Activated CD8-positive, alpha-beta T cell treated with anti-CD3 and anti-CD28 coated beads, Interleukin-2, amount 10 ng/mL, durations not matched to agents 7 days and 5 days (primary cell): Measurements from ENCODE around the gene CSF3. TPM values are rescaled to one million over a fixed set of nuclear protein-coding genes. Genes with fewer than 3 reads are reported as not detected.

Experiments used
- ATAC-seq: fragments of 150-1000 bp; cut with Tn5 transposase; one replicate; pipeline ENCODE4 v1.10.0; 2021; ENCODE audit warnings: moderate library complexity
- CTCF ChIA-PET: fragments of 350-600 bp; sonication (Branson Sonifier 250); formaldehyde crosslinking; loops from one replicate; lab custom pipeline; 2021; ENCODE audit warnings: antibody characterized with exemption; lab: Charles Lee
- POLR2A ChIA-PET: fragments of 350-600 bp; sonication (Branson Sonifier 250); formaldehyde crosslinking; loops from one replicate; lab custom pipeline; 2021; ENCODE audit warnings: antibody characterized with exemption; lab: Charles Lee
- DNase-seq: peaks from one replicate; pipeline ENCODE4 v3.0.0-alpha.2; 2020
- H3K27ac Mint-ChIP-seq: one replicate; pipeline ENCODE4 v1.8.0; 2021; ENCODE audit warnings: mild to moderate bottlenecking, mixed read lengths
- H3K27me3 Mint-ChIP-seq: one replicate; pipeline ENCODE4 v1.8.0; 2021; ENCODE audit warnings: low read depth, mixed read lengths
- H3K36me3 Mint-ChIP-seq: one replicate; pipeline ENCODE4 v1.8.0; 2021; ENCODE audit warnings: low read depth, mixed read lengths
- H3K4me1 Mint-ChIP-seq: one replicate; pipeline ENCODE4 v1.8.0; 2021; ENCODE audit warnings: low read depth, mixed read lengths
- H3K4me3 Mint-ChIP-seq: one replicate; pipeline ENCODE4 v1.8.0; 2021; ENCODE audit warnings: mild to moderate bottlenecking, mixed read lengths
- H3K9me3 Mint-ChIP-seq: one replicate; pipeline ENCODE4 v1.8.0; 2022; ENCODE audit warnings: mixed read lengths; ENCODE audit not compliant: insufficient read depth
- total RNA-seq, 2 experiments: library from RNA; stranded (reverse); gene quantifications; one replicate each; pipeline ENCODE4 v1.2.3, GENCODE V29; 2021

Gene CSF3
- total RNA-seq, 2 experiments from 2014 or later, result not detected

DNA sequence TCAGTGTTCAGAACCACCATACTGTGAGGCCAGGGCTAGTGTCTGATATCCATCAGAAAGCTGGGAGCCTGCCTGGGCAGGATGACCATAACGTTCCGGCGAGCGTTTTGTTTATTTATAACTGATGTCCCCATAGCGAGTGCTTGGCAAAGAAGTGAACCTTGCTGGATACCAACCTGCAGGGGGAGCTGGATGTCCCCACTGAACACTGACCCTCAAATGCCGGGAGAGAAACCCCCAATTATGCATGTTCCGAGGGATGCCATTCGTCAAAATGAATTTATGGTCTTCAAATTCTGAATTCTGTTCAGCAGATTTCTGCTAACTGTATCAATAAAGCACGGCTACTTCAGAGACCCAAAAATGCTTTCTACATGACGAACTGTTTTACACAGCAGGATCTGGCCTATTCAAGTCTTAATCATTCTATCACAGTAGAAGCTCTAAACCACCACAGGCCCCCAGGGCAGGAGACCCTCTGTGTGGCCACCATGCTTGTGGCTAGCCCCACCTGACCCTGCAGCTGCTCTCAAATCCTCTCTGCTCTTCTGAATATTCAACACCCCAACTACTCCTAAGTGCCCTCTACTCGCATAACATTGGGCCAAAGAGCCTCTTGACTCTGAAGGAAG lies 23.8 kb downstream of the CSF3 start:
- ChIA-PET CTCF (interaction anchor here (0.6 to 2.5 kb wide), 9 partner anchors 12 to 180 kb away, joined by 3 to 9 read pairs (median 4); partner anchors contain the start of genes MED24 and WIPF2), POLR2A (interaction anchor here (0.6 kb wide), 1 partner anchor 54 kb away, joined by 3 read pairs; no protein-coding TSS in a partner anchor)
- no peaks in the 10 kb centered on the region for H3K9me3 Mint-ChIP-seq

GRCh38 chr17:40041196-40041595 lies 26.0 kb downstream of the CSF3 start:
- H3K36me3 Mint-ChIP-seq, result peaks cover 16% of the 10 kb centered on the region
- no peaks in the 10 kb centered on the region for H3K27me3 Mint-ChIP-seq
- no peak overlapping the region for H3K4me3 Mint-ChIP-seq
- ChIA-PET CTCF (interaction anchor here (1.5 to 2.5 kb wide), 2 partner anchors 13 to 34 kb away, joined by 8 to 9 read pairs; no protein-coding TSS in a partner anchor), POLR2A (interaction anchor here (0.6 to 0.8 kb wide), 2 partner anchors 13 to 95 kb away, joined by 4 to 5 read pairs; partner anchors contain the start of gene MED24)
- no peaks in the 10 kb centered on the region for H3K4me1 Mint-ChIP-seq
- ATAC-seq (no peak), DNase-seq (no peak)
- no peaks in the 10 kb centered on the region for H3K9me3 Mint-ChIP-seq
- H3K27ac Mint-ChIP-seq, result peak overlapping the region; percentile 15

More for the DNA sequence above, 23.8 kb downstream of the CSF3 start:
- Mint-ChIP-seq H3K4me1 (no peaks in the 10 kb centered on the region), H3K27ac (no peak overlapping the region), H3K27me3 (no peaks in the 10 kb centered on the region), H3K4me3 (no peak overlapping the region), H3K36me3 (peaks cover 17% of the 10 kb centered on the region)
- ATAC-seq (no peak), DNase-seq (no peak)

DNA sequence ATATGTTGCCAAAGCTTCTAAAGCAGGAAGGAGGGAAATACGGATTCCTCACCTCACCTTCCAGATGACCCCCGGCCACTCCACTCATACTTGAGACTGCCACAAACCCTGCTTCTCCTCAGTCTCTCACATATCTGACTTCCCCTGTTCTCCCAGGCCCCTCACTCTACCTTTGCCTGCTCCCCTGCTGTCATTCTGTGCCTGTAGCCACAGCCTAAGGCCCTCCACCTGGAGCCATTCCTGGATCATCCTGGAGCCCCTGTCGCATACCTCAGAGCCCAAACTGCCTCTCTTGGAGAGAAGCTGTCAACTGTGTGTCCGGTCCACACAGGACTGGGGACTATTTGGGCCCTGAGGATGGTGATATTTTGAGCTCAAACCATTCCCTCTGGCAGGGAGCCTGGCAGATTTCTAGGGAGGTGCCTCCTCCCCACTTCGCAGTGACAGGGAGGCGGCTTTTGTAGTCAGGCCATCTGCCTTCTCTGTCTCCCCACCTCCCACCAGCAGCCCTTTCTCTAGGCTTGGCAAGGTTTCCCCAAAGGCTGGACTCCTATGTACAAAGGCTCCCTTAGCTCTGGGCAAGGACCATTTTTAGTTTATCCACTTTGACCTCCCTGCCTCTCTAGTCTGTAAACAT lies 41.3 kb downstream of the CSF3 start:
- no peaks in the 10 kb centered on the region for H3K9me3 Mint-ChIP-seq
- ChIA-PET CTCF (interaction anchor here (1.4 to 6.5 kb wide), 3 partner anchors 18 to 56 kb away, joined by 6 to 61 read pairs (median 6); no protein-coding TSS in a partner anchor), POLR2A (no interaction called here)
- H3K27me3 Mint-ChIP-seq, result peaks cover 17% of the 10 kb centered on the region
- H3K36me3 Mint-ChIP-seq, result peaks cover 6% of the 10 kb centered on the region
- ATAC-seq (no peak), DNase-seq (no peak)
- peaks cover 24% of the 10 kb centered on the region for H3K4me1 Mint-ChIP-seq
- no peak overlapping the region for H3K4me3 Mint-ChIP-seq
- no peak overlapping the region for H3K27ac Mint-ChIP-seq

DNA sequence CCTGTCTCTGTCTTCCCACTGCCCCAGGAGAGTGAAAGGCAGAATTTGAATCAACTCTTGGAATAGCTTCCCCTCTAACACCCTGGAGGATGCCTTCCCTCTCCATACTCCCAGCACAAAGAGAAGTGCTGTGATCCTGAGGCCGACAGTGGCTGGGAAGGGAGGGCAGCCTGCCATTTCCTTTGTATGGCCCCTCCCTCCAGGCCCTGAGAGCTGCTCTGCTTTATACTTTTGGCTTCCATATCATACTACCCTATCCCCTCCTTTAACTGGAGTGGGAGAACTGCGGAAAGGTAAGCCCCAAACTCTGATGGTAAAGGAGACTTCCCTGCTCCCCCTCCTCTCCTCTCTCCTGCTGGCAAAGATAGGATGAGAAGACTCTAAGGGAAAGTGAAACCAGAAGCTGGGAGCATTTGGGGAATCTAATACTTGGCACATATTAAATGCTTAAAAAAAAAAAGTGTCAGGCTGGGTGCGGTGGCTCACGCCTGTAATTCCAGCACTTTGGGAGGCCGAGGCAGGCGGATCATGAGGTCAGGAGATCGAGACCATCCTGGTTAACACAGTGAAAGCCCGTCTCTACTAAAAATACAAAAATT lies 43.0 kb downstream of the CSF3 start:
- peaks cover 4% of the 10 kb centered on the region for H3K36me3 Mint-ChIP-seq
- peaks cover 27% of the 10 kb centered on the region for H3K27me3 Mint-ChIP-seq
- no peak overlapping the region for H3K27ac Mint-ChIP-seq
- POLR2A ChIA-PET, result no interaction called here
- ATAC-seq (no peak), DNase-seq (no peak)
- no peak overlapping the region for H3K4me3 Mint-ChIP-seq
- H3K9me3 Mint-ChIP-seq, result no peaks in the 10 kb centered on the region
- H3K4me1 Mint-ChIP-seq, result peaks cover 26% of the 10 kb centered on the region
- CTCF ChIA-PET, result interaction anchor here (1.1 to 6.5 kb wide), 4 partner anchors 11 to 110 kb away, joined by 3 to 61 read pairs (median 8); no protein-coding TSS in a partner anchor

GRCh38 chr17:40058865-40059264 lies 43.6 kb downstream of the CSF3 start:
- Mint-ChIP-seq H3K27ac (no peak overlapping the region), H3K36me3 (peaks cover 1% of the 10 kb centered on the region), H3K9me3 (no peaks in the 10 kb centered on the region), H3K4me3 (no peak overlapping the region), H3K27me3 (peaks cover 28% of the 10 kb centered on the region), H3K4me1 (peaks cover 28% of the 10 kb centered on the region)
- DNase-seq, result no peak
- ChIA-PET POLR2A (interaction anchor here (0.6 kb wide), 1 partner anchor 173 kb away, joined by 3 read pairs; no protein-coding TSS in a partner anchor), CTCF (interaction anchor here (1.0 to 6.5 kb wide), 7 partner anchors 10 to 109 kb away, joined by 3 to 61 read pairs (median 8); no protein-coding TSS in a partner anchor)
- no peak for ATAC-seq

DNA sequence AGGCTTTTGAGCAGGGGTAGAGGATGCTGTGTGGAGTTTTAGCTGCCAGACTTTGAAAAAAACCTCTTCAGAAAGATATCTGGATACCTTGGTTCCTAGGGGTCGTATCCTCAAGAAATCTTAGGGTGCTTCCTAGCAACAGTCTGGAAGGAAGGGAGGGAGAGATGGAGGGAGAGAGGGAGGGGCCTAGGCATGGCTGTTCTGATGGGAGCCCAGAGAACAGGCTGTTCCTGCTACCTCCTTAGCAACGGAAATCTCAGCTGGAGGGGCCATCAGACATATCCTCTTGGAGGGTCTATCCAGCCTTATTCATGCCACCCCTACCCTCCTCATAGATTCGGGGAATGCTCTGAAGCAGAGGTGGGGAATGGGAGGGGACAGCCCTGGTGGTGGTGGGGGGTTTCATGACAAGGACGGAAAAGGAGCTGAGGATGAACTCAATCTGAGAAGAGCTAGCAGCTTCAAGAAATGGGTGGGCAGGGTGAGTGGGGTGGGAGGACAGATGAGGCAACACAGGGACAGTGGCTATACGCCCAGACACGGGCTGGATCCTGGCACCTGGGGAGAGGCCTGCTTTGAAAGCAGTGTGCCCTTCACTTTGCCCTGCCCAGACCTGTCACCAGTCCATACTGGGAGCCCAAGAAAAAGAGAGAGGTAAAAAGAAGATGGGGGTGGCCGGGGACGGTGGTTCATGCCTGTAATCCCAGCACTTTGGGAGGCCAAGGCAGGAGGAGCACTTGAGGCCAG lies 44.7 kb downstream of the CSF3 start:
- Mint-ChIP-seq H3K4me1 (peaks cover 32% of the 10 kb centered on the region), H3K9me3 (no peaks in the 10 kb centered on the region), H3K27me3 (peaks cover 36% of the 10 kb centered on the region), H3K27ac (no peak overlapping the region), H3K36me3 (no peaks in the 10 kb centered on the region), H3K4me3 (no peak overlapping the region)
- CTCF ChIA-PET, result interaction anchor here (0.7 to 6.5 kb wide), 6 partner anchors 15 to 108 kb away, joined by 3 to 61 read pairs (median 3); no protein-coding TSS in a partner anchor
- POLR2A ChIA-PET, result no interaction called here
- no peak for ATAC-seq
- no peak for DNase-seq

DNA sequence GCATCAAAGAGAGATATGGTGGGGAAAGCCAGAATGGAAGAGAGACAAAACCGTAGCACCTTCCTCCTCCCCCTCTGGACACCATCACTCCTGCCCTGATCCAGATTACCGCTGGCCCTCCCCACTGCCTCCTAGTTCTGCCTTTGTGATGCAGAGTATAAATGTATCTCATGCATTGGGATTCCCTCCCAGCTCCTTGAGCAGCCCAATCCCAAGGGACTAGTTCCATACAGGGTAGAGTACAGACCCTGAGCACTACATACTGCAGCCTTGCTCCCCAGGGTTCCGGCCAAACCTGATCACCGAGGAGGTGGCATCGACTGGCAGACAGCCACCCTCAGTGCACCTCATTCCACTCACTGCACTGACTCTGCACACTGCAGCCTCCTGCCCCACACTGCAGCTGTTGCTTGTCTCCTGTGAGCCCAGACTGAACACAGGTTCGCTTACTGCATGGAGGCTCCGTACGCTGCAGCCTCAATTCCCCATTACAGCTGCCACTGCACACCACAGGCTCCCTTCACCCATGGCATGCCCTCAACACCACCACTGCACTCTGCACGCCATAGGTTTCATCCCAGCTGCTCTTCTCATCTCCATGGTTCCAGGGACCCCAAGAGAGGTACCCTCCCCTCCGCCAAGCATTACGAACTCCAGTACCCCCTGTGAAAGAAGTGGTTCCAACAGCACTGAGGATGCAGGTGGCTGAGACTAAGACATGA lies 45.8 kb downstream of the CSF3 start:
- ATAC-seq (no peak), DNase-seq (no peak)
- Mint-ChIP-seq H3K4me3 (no peak overlapping the region), H3K9me3 (no peaks in the 10 kb centered on the region), H3K36me3 (no peaks in the 10 kb centered on the region), H3K27me3 (peaks cover 35% of the 10 kb centered on the region), H3K27ac (no peak overlapping the region), H3K4me1 (peaks cover 31% of the 10 kb centered on the region)
- ChIA-PET POLR2A (no interaction called here), CTCF (interaction anchor here (1.1 to 6.5 kb wide), 3 partner anchors 14 to 51 kb away, joined by 4 to 61 read pairs (median 7); no protein-coding TSS in a partner anchor)

DNA sequence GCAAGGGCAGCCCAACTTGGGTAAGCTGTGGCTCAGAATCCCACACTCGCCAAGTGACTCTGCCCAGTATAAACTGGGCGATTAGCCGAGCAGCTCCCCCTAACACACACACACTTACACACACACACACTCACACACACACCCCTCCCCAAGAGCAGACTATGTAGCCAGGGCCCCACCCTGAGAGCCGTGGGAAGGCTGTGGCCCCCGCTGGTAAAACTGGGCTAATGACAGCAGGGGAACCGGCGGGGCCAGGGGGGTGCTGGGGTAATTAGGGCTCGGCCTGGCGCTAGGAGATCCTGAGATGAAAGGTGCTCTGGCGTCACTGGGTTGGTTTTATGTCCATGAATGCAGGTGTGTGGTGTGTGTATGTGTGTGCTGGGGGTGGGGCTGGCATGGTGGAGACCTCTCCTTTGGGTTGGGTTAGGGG lies 46.4 kb downstream of the CSF3 start:
- H3K9me3 Mint-ChIP-seq, result no peaks in the 10 kb centered on the region
- H3K27ac Mint-ChIP-seq, result no peak overlapping the region
- CTCF ChIA-PET, result interaction anchor here (0.7 to 6.5 kb wide), 8 partner anchors 8 to 59 kb away, joined by 3 to 61 read pairs (median 4); partner anchors contain the start of gene MED24
- H3K36me3 Mint-ChIP-seq, result no peaks in the 10 kb centered on the region
- ATAC-seq (no peak), DNase-seq (no peak)
- peaks cover 31% of the 10 kb centered on the region for H3K4me1 Mint-ChIP-seq
- H3K27me3 Mint-ChIP-seq, result peaks cover 31% of the 10 kb centered on the region
- POLR2A ChIA-PET, result interaction anchor here (0.8 kb wide), 1 partner anchor 8 kb away, joined by 3 read pairs; the partner anchor contains the start of gene MED24
- peak overlapping the region; percentile 71 for H3K4me3 Mint-ChIP-seq

- Mint-ChIP-seq H3K9me3 (no peaks in the 10 kb centered on the region), H3K27me3 (peaks cover 29% of the 10 kb centered on the region), H3K4me3 (peak within 1 kb of the TSS; percentile 80), H3K27ac (peak within 1 kb of the TSS; percentile 46), H3K36me3 (no peaks in the 10 kb centered on the region), H3K4me1 (peaks cover 36% of the 10 kb centered on the region)
- ATAC-seq, result peak; percentile 93
- peak; percentile 70 for DNase-seq
- POLR2A ChIA-PET, result interaction anchor here (0.8 to 1.5 kb wide), 3 partner anchors 9 to 61 kb away, joined by 3 to 6 read pairs (median 3); partner anchors contain the start of gene MED24
- CTCF ChIA-PET, result interaction anchor here (0.7 to 7.9 kb wide), 14 partner anchors 8 to 106 kb away, joined by 3 to 93 read pairs (median 5); partner anchors contain the start of gene MED24
These were observed 47.3 kb downstream of the CSF3 start, which contains the start of gene THRA for GRCh38 chr17:40062329-40063186. THRA (plus strand) TSS chr17:40062965; CDS start chr17:40074489, 11,524 bp downstream.
